Globus pallidus (tissue), 1 donor: ENCODE data around the gene ACOXL.
"Not testable (repeated sequence)": the region's sequence is repeated elsewhere in the genome, so short reads cannot be mapped to it uniquely, and the experiment has no call there.

Experiments used
- DNase-seq: peaks from one replicate; pipeline ENCODE4 v3.0.0-alpha.2; 2015; ENCODE audit warnings: low spot score

Gene ACOXL

GRCh38 chr2:111061191-111061590 is 328.8 kb downstream of the ACOXL start:
- DNase-seq = no peak

- no peak for DNase-seq
Measured at GRCh38 chr2:111062417-111062816, 330.0 kb downstream of the ACOXL start.

GRCh38 chr2:111066062-111066593 is 333.8 kb downstream of the ACOXL start:
- no peak for DNase-seq

- no peak for DNase-seq
Measured at GRCh38 chr2:111068435-111069058, 336.2 kb downstream of the ACOXL start.

GRCh38 chr2:111069722-111070121 is 337.3 kb downstream of the ACOXL start:
- no peak for DNase-seq

GRCh38 chr2:111071600-111072171 is 339.3 kb downstream of the ACOXL start:
- DNase-seq = no peak

- DNase-seq = no peak
Measured at GRCh38 chr2:111072220-111072871, 340.0 kb downstream of the ACOXL start.

GRCh38 chr2:111082659-111083058 is 350.3 kb downstream of the ACOXL start:
- DNase-seq = not testable (repeated sequence)

GRCh38 chr2:111091811-111092211 is 359.4 kb downstream of the ACOXL start:
- no peak for DNase-seq

GRCh38 chr2:111094691-111095090 is 362.3 kb downstream of the ACOXL start:
- peak; percentile 75 for DNase-seq

- DNase-seq = no peak
Measured at GRCh38 chr2:111095434-111095833, 363.1 kb downstream of the ACOXL start.

- DNase-seq = no peak
Measured at GRCh38 chr2:111099402-111099801, 367.0 kb downstream of the ACOXL start.

GRCh38 chr2:111100087-111100764 is 367.9 kb downstream of the ACOXL start:
- DNase-seq = no peak

- no peak for DNase-seq
Measured at GRCh38 chr2:111100765-111101162, 368.4 kb downstream of the ACOXL start.

- no peak for DNase-seq
Measured at GRCh38 chr2:111101592-111101991, 369.2 kb downstream of the ACOXL start.

- DNase-seq = no peak
Measured at GRCh38 chr2:111102216-111102615, 369.8 kb downstream of the ACOXL start.

- no peak for DNase-seq
Measured at GRCh38 chr2:111105926-111106325, 373.6 kb downstream of the ACOXL start.

GRCh38 chr2:111106706-111107105 is 374.3 kb downstream of the ACOXL start:
- no peak for DNase-seq

- no peak for DNase-seq
Measured at GRCh38 chr2:111108745-111109271, 376.4 kb downstream of the ACOXL start.

GRCh38 chr2:111111101-111111755 is 378.9 kb downstream of the ACOXL start:
- no peak for DNase-seq

- no peak for DNase-seq
Measured at GRCh38 chr2:111113838-111114237, 381.5 kb downstream of the ACOXL start.
